CD4-positive, alpha-beta T cell (primary cell): ENCODE data around the gene RGS16. TPM values are rescaled to one million over a fixed set of nuclear protein-coding genes. Genes with fewer than 3 reads are reported as not detected.

ENCODE experiments used
- ATAC-seq: fragments of 200-7000 bp; cut with Tn5 transposase; one replicate; pipeline ENCODE4 v1.10.0; 2022; ENCODE audit warnings: mild to moderate bottlenecking; ENCODE audit not compliant: poor library complexity
- CTCF ChIA-PET: fragments of 350-600 bp; sonication (Branson Sonifier 250); formaldehyde crosslinking; loops from one replicate; lab custom pipeline; 2021; ENCODE audit warnings: antibody characterized with exemption, inconsistent platforms; lab: Charles Lee
- POLR2A ChIA-PET: fragments of 350-600 bp; sonication (Branson Sonifier 250); formaldehyde crosslinking; loops from one replicate; lab custom pipeline; 2021; ENCODE audit warnings: antibody characterized with exemption, inconsistent platforms; lab: Charles Lee
- DNase-seq, 14 experiments: peaks; one replicate each; pipeline ENCODE4 v3.0.0-alpha.2; 2013 to 2020; ENCODE audit warnings: mixed read lengths in 2 of 14
- H3K27ac ChIP-seq, 2 donors: one replicate each; pipeline versions ENCODE4 v1.5.1 to v1.7.0; 2013; ENCODE audit warnings: low read length in 2 of 2, low read depth in 1 of 2, mild to moderate bottlenecking in 1 of 2
- H3K27me3 ChIP-seq, 2 experiments: 1 replicate in 1 of 2; 2 replicates in 1 of 2; pipeline versions ENCODE4 v1.6.1 to v1.7.0; 2013; ENCODE audit warnings: low read length in 2 of 2, control low read depth in 1 of 2, mild to moderate bottlenecking in 1 of 2, moderate library complexity in 1 of 2; ENCODE audit not compliant: insufficient read depth in 2 of 2, control insufficient read depth in 1 of 2
- H3K36me3 ChIP-seq: one replicate; pipeline ENCODE4 v1.6.1; 2013; ENCODE audit warnings: low read length, control low read depth; ENCODE audit not compliant: insufficient read depth
- H3K4me1 ChIP-seq: one replicate; pipeline ENCODE4 v1.6.1; 2013; ENCODE audit warnings: low read length, control low read depth; ENCODE audit not compliant: insufficient read depth
- H3K4me3 ChIP-seq: one replicate; pipeline ENCODE4 v1.5.1; 2013; ENCODE audit warnings: mild to moderate bottlenecking, low read length, moderate library complexity
- H3K9me3 ChIP-seq, 2 experiments: 1 replicate in 1 of 2; 2 replicates in 1 of 2; pipeline versions ENCODE4 v1.6.1 to v1.7.0; 2013; ENCODE audit warnings: low read length in 2 of 2, mild to moderate bottlenecking in 2 of 2, control low read depth in 1 of 2, moderate library complexity in 1 of 2; ENCODE audit not compliant: control insufficient read depth in 1 of 2, insufficient read depth in 1 of 2
- H3K27ac Mint-ChIP-seq: one replicate; pipeline ENCODE4 v1.8.0; 2020; ENCODE audit warnings: mixed read lengths
- H3K27me3 Mint-ChIP-seq: one replicate; pipeline ENCODE4 v1.8.0; 2021; ENCODE audit warnings: mixed read lengths
- H3K36me3 Mint-ChIP-seq: one replicate; pipeline ENCODE4 v1.8.0; 2021; ENCODE audit warnings: low read depth, mixed read lengths
- H3K4me1 Mint-ChIP-seq: one replicate; pipeline ENCODE4 v1.8.0; 2021; ENCODE audit warnings: low read depth, mixed read lengths
- H3K4me3 Mint-ChIP-seq: one replicate; pipeline ENCODE4 v1.8.0; 2020; ENCODE audit warnings: mild to moderate bottlenecking, mixed read lengths
- H3K9me3 Mint-ChIP-seq: one replicate; pipeline ENCODE4 v1.8.0; 2020; ENCODE audit warnings: mixed read lengths
- intact Hi-C, 2 experiments: fragments of 100-400 bp; cut with DNase I in 1 of 2; cut with micrococcal nuclease in 1 of 2; formaldehyde crosslinking; loops; one replicate each; pipeline versions ENCODE4 v1.15.1 to v1.9.0; 2023 to 2025; cut with DNase I, micrococcal nuclease
- total RNA-seq, 174 experiments: library from RNA in 2 of 174; stranded (reverse) in 2 of 174; gene quantifications; one replicate each; pipeline ENCODE4 v1.2.3 and lab custom pipeline; 2021 to 2026
- TF ChIP-seq, protein P1 (sequence below): fragments of 200-600 bp; IDR thresholded peaks from one replicate; pipeline ENCODE4 v1.8.0; 2022; ENCODE audit warnings: antibody characterized with exemption, mild to moderate bottlenecking

RGS16 gene
- total RNA-seq, 2 experiments from 2014 or later, result 16.3 to 16.4 TPM

GRCh38 chr1:182552527-182552926 lies 51.7 kb downstream of the RGS16 start:
- no peaks in the 10 kb centered on the region for H3K36me3 Mint-ChIP-seq
- H3K4me1 Mint-ChIP-seq, result no peaks in the 10 kb centered on the region
- DNase-seq (no peak), ATAC-seq (no peak)
- no peak overlapping the region for H3K4me3 Mint-ChIP-seq
- intact Hi-C loops, result no loop called here
- Histone ChIP-seq H3K36me3 (no peaks in the 10 kb centered on the region), H3K4me3 (no peak overlapping the region), H3K9me3 (peaks cover 4 to 5% of the 10 kb centered on the region in 2 experiments), H3K27ac (no peak overlapping the region), H3K4me1 (no peaks in the 10 kb centered on the region), H3K27me3 (peaks cover 0 to 2% of the 10 kb centered on the region in 2 experiments)
- ChIA-PET CTCF (no interaction called here), POLR2A (no interaction called here)
- TF ChIP-seq, protein P1, sequence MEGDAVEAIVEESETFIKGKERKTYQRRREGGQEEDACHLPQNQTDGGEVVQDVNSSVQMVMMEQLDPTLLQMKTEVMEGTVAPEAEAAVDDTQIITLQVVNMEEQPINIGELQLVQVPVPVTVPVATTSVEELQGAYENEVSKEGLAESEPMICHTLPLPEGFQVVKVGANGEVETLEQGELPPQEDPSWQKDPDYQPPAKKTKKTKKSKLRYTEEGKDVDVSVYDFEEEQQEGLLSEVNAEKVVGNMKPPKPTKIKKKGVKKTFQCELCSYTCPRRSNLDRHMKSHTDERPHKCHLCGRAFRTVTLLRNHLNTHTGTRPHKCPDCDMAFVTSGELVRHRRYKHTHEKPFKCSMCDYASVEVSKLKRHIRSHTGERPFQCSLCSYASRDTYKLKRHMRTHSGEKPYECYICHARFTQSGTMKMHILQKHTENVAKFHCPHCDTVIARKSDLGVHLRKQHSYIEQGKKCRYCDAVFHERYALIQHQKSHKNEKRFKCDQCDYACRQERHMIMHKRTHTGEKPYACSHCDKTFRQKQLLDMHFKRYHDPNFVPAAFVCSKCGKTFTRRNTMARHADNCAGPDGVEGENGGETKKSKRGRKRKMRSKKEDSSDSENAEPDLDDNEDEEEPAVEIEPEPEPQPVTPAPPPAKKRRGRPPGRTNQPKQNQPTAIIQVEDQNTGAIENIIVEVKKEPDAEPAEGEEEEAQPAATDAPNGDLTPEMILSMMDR, result no peak
- H3K27ac Mint-ChIP-seq, result no peak overlapping the region
- H3K9me3 Mint-ChIP-seq, result peaks cover 10% of the 10 kb centered on the region
- peaks cover 16% of the 10 kb centered on the region for H3K27me3 Mint-ChIP-seq

- Mint-ChIP-seq H3K4me3 (no peak overlapping the region), H3K4me1 (no peaks in the 10 kb centered on the region), H3K36me3 (no peaks in the 10 kb centered on the region), H3K27ac (no peak overlapping the region), H3K9me3 (peaks cover 10% of the 10 kb centered on the region), H3K27me3 (peaks cover 32% of the 10 kb centered on the region)
- no peaks in the 10 kb centered on the region for H3K36me3 ChIP-seq
- H3K27me3 ChIP-seq, result peaks cover 0 to 5% of the 10 kb centered on the region in 2 experiments
- H3K4me1 ChIP-seq, result no peaks in the 10 kb centered on the region
- intact Hi-C loops, result no loop called here
- CTCF ChIA-PET, result no interaction called here
- DNase-seq, result no peak
- ATAC-seq, result no peak
- H3K4me3 ChIP-seq, result no peak overlapping the region
- TF ChIP-seq, protein P1, result no peak
- H3K9me3 ChIP-seq, result peaks cover 4 to 5% of the 10 kb centered on the region in 2 experiments
- H3K27ac ChIP-seq, result no peak overlapping the region
- POLR2A ChIA-PET, result no interaction called here
Measured at GRCh38 chr1:182549811-182550210, 54.4 kb downstream of the RGS16 start.

GRCh38 chr1:182549346-182549745 lies 54.8 kb downstream of the RGS16 start:
- H3K4me1 Mint-ChIP-seq, result no peaks in the 10 kb centered on the region
- intact Hi-C loops, result no loop called here
- ChIA-PET POLR2A (no interaction called here), CTCF (no interaction called here)
- Histone ChIP-seq H3K27ac (no peak overlapping the region), H3K4me3 (no peak overlapping the region), H3K9me3 (peaks cover 4 to 5% of the 10 kb centered on the region in 2 experiments), H3K36me3 (no peaks in the 10 kb centered on the region), H3K4me1 (no peaks in the 10 kb centered on the region), H3K27me3 (peaks cover 0 to 5% of the 10 kb centered on the region in 2 experiments)
- H3K9me3 Mint-ChIP-seq, result peaks cover 10% of the 10 kb centered on the region
- no peak for ATAC-seq
- no peak overlapping the region for H3K27ac Mint-ChIP-seq
- H3K4me3 Mint-ChIP-seq, result no peak overlapping the region
- peaks cover 36% of the 10 kb centered on the region for H3K27me3 Mint-ChIP-seq
- no peaks in the 10 kb centered on the region for H3K36me3 Mint-ChIP-seq
- TF ChIP-seq, protein P1, result no peak
- no peak for DNase-seq

Other genes starting within 250 kb of the RGS16 start
- gene GLUL, start 212.6 kb downstream of the RGS16 start, total RNA-seq, result 10 to 100 TPM; 60.4 to 64.0 TPM
- not detected for gene TEDDM1, start 203.7 kb downstream of the RGS16 start, total RNA-seq
- gene RGSL1, start 154.2 kb downstream of the RGS16 start, total RNA-seq, result not detected
- 1 to 10 TPM; 3.5 to 3.7 TPM for gene RNASEL, start 15.1 kb downstream of the RGS16 start, total RNA-seq
- gene RGS8, start 80.2 kb upstream of the RGS16 start, total RNA-seq, result not detected
- gene NPL, start 185.4 kb upstream of the RGS16 start, total RNA-seq, result 1 to 10 TPM in 1 of 2 experiments, under 1 TPM in 1; 0.63 to 1.7 TPM
- 100 to 1,000 TPM; 338 to 353 TPM for gene DHX9, start 235.0 kb upstream of the RGS16 start, total RNA-seq